K562 (cell line): Measurements from ENCODE around the gene FRMPD1. TPM values are rescaled to one million over a fixed set of nuclear protein-coding genes. Genes with fewer than 3 reads are reported as not detected.

Experiments
- ASH1L ChIP-seq: fragments of 450-650 bp; IDR thresholded peaks from 2 replicates; pipeline ENCODE4 v1.6.1; 2018; ENCODE audit warnings: borderline replicate concordance, mild to moderate bottlenecking, low read depth; ENCODE audit not compliant: partially characterized antibody
- BRD4 ChIP-seq: fragments of 200-600 bp; sonication (generic); IDR thresholded peaks from 2 replicates; pipeline ENCODE4 v1.6.1; 2017; ENCODE audit warnings: inconsistent platforms
- DPF2 ChIP-seq: fragments of 450-650 bp; IDR thresholded peaks from 2 replicates; pipeline ENCODE4 v1.6.1; 2016
- E2F6 ChIP-seq, 2 experiments: IDR thresholded peaks; 2 replicates each; pipeline ENCODE4 v1.6.1; 2011; ENCODE audit warnings: borderline replicate concordance in 1 of 2, control low read depth in 1 of 2, low read depth in 1 of 2, low read length in 1 of 2, mild to moderate bottlenecking in 1 of 2, mixed read lengths in 1 of 2, moderate library complexity in 1 of 2; ENCODE audit not compliant: insufficient read depth in 1 of 2, insufficient read length in 1 of 2, poor library complexity in 1 of 2, severe bottlenecking in 1 of 2; ENCODE audit errors: extremely low read depth in 1 of 2
- E4F1 ChIP-seq: fragments of 250-450 bp; sonication (Bioruptor Pico); IDR thresholded peaks from 2 replicates; pipeline ENCODE4 v1.5.0; 2021; ENCODE audit warnings: mild to moderate bottlenecking, borderline replicate concordance
- GABPB1 ChIP-seq: sonication (generic); formaldehyde crosslinking; IDR thresholded peaks from 2 replicates; pipeline ENCODE4 v1.8.0; 2022; ENCODE audit warnings: mild to moderate bottlenecking, missing genetic modification reagents
- HDAC1 ChIP-seq, 2 experiments: fragments of 450-650 bp; IDR thresholded peaks; 2 replicates each; pipeline ENCODE4 v1.6.1; 2016 to 2017; ENCODE audit warnings: inconsistent platforms in 1 of 2, mild to moderate bottlenecking in 1 of 2, moderate library complexity in 1 of 2
- HMBOX1 ChIP-seq: sonication (generic); IDR thresholded peaks from 2 replicates; pipeline ENCODE4 v1.6.1; 2016
- KLF1 ChIP-seq: fragments of 450-650 bp; IDR thresholded peaks from 2 replicates; pipeline ENCODE4 v1.6.1; 2016; ENCODE audit warnings: missing genetic modification characterization, missing compliant biosample characterization
- MBD2 ChIP-seq: sonication (generic); IDR thresholded peaks from 2 replicates; pipeline ENCODE4 v1.6.1; 2016; ENCODE audit warnings: low read depth, borderline replicate concordance
- MTA3 ChIP-seq: fragments of 450-650 bp; formaldehyde crosslinking; IDR thresholded peaks from 2 replicates; pipeline ENCODE4 v1.6.1; 2017; ENCODE audit warnings: mild to moderate bottlenecking, borderline replicate concordance
- NELFE ChIP-seq: IDR thresholded peaks from 2 replicates; pipeline ENCODE4 v1.6.1; 2011; ENCODE audit warnings: mild to moderate bottlenecking; ENCODE audit not compliant: insufficient read depth, insufficient read length
- POLR2G ChIP-seq: fragments of 200-400 bp; formaldehyde crosslinking; IDR thresholded peaks from 2 replicates; pipeline ENCODE4 v1.6.1; 2017; ENCODE audit warnings: low read depth, mild to moderate bottlenecking, antibody characterized with exemption, low read length, moderate library complexity
- RBFOX2 ChIP-seq: fragments of 200-400 bp; formaldehyde crosslinking; IDR thresholded peaks from 2 replicates; pipeline ENCODE4 v1.6.1; 2017; ENCODE audit warnings: low read depth, mild to moderate bottlenecking, low read length, moderate library complexity
- RBM22 ChIP-seq: fragments of 200-400 bp; formaldehyde crosslinking; IDR thresholded peaks from 2 replicates; pipeline ENCODE4 v1.6.1; 2018; ENCODE audit warnings: low read length, low read depth; ENCODE audit not compliant: poor library complexity, severe bottlenecking
- SREBF1 ChIP-seq: fragments of 150-350 bp; IDR thresholded peaks from 2 replicates; pipeline ENCODE4 v1.6.1; 2014; ENCODE audit warnings: antibody characterized with exemption, low read depth, low read length, borderline replicate concordance
- TCF15 ChIP-seq: fragments of 250-450 bp; sonication (Bioruptor Pico); IDR thresholded peaks from 2 replicates; pipeline ENCODE4 v1.8.0; 2022; ENCODE audit warnings: moderate library complexity, mild to moderate bottlenecking, inconsistent platforms
- TRIM24 ChIP-seq, 2 experiments: fragments of 450-650 bp; IDR thresholded peaks; 2 replicates each; pipeline ENCODE4 v1.6.1; 2016
- XRCC3 ChIP-seq: fragments of 450-650 bp; IDR thresholded peaks from 2 replicates; pipeline ENCODE4 v1.6.1; 2017; ENCODE audit warnings: mild to moderate bottlenecking, moderate library complexity
- ZFP1 ChIP-seq: fragments of 450-650 bp; formaldehyde crosslinking; IDR thresholded peaks from 2 replicates; pipeline ENCODE4 v1.4.0; 2020; ENCODE audit warnings: mild to moderate bottlenecking, mixed read lengths
- ZNF165 ChIP-seq: fragments of 250-450 bp; sonication (Bioruptor Pico); IDR thresholded peaks from 2 replicates; pipeline ENCODE4 v1.4.0; 2020; ENCODE audit warnings: borderline replicate concordance
- ZNF445 ChIP-seq: fragments of 250-450 bp; sonication (Bioruptor Pico); IDR thresholded peaks from 2 replicates; pipeline ENCODE4 v1.4.0; 2020; ENCODE audit warnings: low read depth, mild to moderate bottlenecking, moderate library complexity
- polyA plus RNA-seq, 8 experiments: library from polyadenylated mRNA; depleted of rRNA in 4 of 8; stranded (reverse) in 5 of 8; unstranded in 3 of 8; fragments of >200 nt; fragmentation: Nextera tagmentation in 2 of 8; fragmentation: Illumina TruSeq in 1 of 8; extraction: Ambion mirVana in 2 of 8; extraction: Trizol in 1 of 8; gene quantifications; 2 replicates each; pipeline versions ENCODE4 v1.2.1 to v1.2.3, GENCODE V29; 2011 to 2014; ENCODE audit warnings: inconsistent platforms in 1 of 8, missing spikeins in 1 of 8
- total RNA-seq, 7 experiments: library from RNA; depleted of rRNA in 6 of 7; stranded (reverse); fragments of >200 nt in 6 of 7; fragmentation: Illumina TruSeq in 2 of 7; extraction: Trizol in 2 of 7; gene quantifications; 2 replicates each; pipeline versions ENCODE4 v1.2.1 to v1.2.3, GENCODE V29; 2011 to 2021; ENCODE audit warnings: low replicate concordance in 1 of 7

The FRMPD1 gene
- total and polyA plus RNA-seq, 9 of the 15 experiments (the other 6 are each of a cell fraction or from before 2014, with no cell fraction given): not detected

- TF ChIP-seq E4F1 (CRISPR knock-in tag) (no peak), HDAC1 (IDR thresholded peaks at IDR 0.05) (peak in 1 of 2 experiments; percentile 37; a peak in 2 of 4 replicates), SREBF1 (no peak), POLR2G (peak; percentile 76), XRCC3 (no peak), RBM22 (no peak), ZNF165 (CRISPR knock-in tag) (no peak), ZFP1 (CRISPR knock-in tag) (no peak), GABPB1 (peak; percentile 89), KLF1 (no peak), E2F6 (IDR thresholded peaks at IDR 0.05; ENCODE audit: borderline replicate concordance in 1 of 2, extremely low read depth in 1 of 2, insufficient read depth in 1 of 2, insufficient read length in 1 of 2, low read depth in 1 of 2, low read length in 1 of 2, poor library complexity in 1 of 2, severe bottlenecking in 1 of 2) (peak in 1 of 2 experiments; percentile 24), TRIM24 (IDR thresholded peaks at IDR 0.05) (0 out of 4 replicates have a peak, but pooled peaks have one; percentile 20 to 27), BRD4 (no peak), ASH1L (no peak), HMBOX1 (no peak), MTA3 (peak; percentile 44; the same call in 1 of the 2 replicates), NELFE (no peak), ZNF445 (CRISPR knock-in tag) (no peak), RBFOX2 (peak; percentile 73), MBD2 (0 out of 2 replicates have a peak, but pooled peaks have one; percentile 42), TCF15 (no peak), DPF2 (no peak)
Measured at GRCh38 chr9:37753489-37754190, 102.9 kb downstream of the FRMPD1 start, which contains the start of gene TRMT10B (continued).
